Measurements from ENCODE around the gene HBG2. TPM values are rescaled to one million over a fixed set of nuclear protein-coding genes. Genes with fewer than 3 reads are reported as not detected.

The HBG2 gene
- total RNA-seq, 2 experiments from 2014 or later: not detected

DNA sequence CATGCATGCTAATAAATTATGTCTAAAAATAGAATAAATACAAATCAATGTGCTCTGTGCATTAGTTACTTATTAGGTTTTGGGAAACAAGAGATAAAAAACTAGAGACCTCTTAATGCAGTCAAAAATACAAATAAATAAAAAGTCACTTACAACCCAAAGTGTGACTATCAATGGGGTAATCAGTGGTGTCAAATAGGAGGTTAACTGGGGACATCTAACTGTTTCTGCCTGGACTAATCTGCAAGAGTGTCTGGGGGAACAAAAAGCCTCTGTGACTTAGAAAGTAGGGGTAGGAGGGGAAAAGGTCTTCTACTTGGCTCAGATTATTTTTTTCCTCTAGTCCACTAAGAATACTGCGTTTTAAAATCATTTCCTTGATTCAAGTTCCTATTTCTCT is 26.9 kb downstream of the HBG2 start:
- POLR2A ChIA-PET: no interaction called here

DNA sequence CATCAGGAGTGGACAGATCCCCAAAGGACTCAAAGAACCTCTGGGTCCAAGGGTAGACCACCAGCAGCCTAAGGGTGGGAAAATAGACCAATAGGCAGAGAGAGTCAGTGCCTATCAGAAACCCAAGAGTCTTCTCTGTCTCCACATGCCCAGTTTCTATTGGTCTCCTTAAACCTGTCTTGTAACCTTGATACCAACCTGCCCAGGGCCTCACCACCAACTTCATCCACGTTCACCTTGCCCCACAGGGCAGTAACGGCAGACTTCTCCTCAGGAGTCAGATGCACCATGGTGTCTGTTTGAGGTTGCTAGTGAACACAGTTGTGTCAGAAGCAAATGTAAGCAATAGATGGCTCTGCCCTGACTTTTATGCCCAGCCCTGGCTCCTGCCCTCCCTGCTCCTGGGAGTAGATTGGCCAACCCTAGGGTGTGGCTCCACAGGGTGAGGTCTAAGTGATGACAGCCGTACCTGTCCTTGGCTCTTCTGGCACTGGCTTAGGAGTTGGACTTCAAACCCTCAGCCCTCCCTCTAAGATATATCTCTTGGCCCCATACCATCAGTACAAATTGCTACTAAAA is 27.8 kb downstream of the HBG2 start, which contains the start of gene HBB:
HBB (minus strand) TSS at position 340 of the 579 bp plus-strand sequence; CDS start at position 290, 50 bp downstream.
- no peak for DNase-seq
- POLR2A ChIA-PET: no interaction called here
- Mint-ChIP-seq H3K27ac (no peak within 1 kb of the TSS), H3K36me3 (ENCODE audit: low read depth) (no peaks in the 10 kb centered on the region), H3K27me3 (no peaks in the 10 kb centered on the region), H3K4me3 (no peak within 1 kb of the TSS), H3K9me3 (no peaks in the 10 kb centered on the region), H3K4me1 (no peaks in the 10 kb centered on the region)
- CTCF ChIA-PET: no interaction called here

More for the DNA sequence above, 26.9 kb downstream of the HBG2 start:
- no peaks in the 10 kb centered on the region for H3K4me1 Mint-ChIP-seq
- H3K4me3 Mint-ChIP-seq: no peak overlapping the region
- no peak overlapping the region for H3K27ac Mint-ChIP-seq
- CTCF ChIA-PET: no interaction called here
- H3K27me3 Mint-ChIP-seq: peaks cover 1% of the 10 kb centered on the region
- DNase-seq: no peak
- no peaks in the 10 kb centered on the region for H3K9me3 Mint-ChIP-seq
- H3K36me3 Mint-ChIP-seq (ENCODE audit: low read depth): no peaks in the 10 kb centered on the region

DNA sequence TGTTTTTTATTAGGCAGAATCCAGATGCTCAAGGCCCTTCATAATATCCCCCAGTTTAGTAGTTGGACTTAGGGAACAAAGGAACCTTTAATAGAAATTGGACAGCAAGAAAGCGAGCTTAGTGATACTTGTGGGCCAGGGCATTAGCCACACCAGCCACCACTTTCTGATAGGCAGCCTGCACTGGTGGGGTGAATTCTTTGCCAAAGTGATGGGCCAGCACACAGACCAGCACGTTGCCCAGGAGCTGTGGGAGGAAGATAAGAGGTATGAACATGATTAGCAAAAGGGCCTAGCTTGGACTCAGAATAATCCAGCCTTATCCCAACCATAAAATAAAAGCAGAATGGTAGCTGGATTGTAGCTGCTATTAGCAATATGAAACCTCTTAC is 29.1 kb downstream of the HBG2 start:
- no peak overlapping the region for H3K4me3 Mint-ChIP-seq
- no peak for DNase-seq
- ChIA-PET CTCF (no interaction called here), POLR2A (no interaction called here)
- no peaks in the 10 kb centered on the region for H3K4me1 Mint-ChIP-seq
- H3K9me3 Mint-ChIP-seq: no peaks in the 10 kb centered on the region
- no peaks in the 10 kb centered on the region for H3K36me3 Mint-ChIP-seq (ENCODE audit: low read depth)
- no peak overlapping the region for H3K27ac Mint-ChIP-seq
- no peaks in the 10 kb centered on the region for H3K27me3 Mint-ChIP-seq

DNA sequence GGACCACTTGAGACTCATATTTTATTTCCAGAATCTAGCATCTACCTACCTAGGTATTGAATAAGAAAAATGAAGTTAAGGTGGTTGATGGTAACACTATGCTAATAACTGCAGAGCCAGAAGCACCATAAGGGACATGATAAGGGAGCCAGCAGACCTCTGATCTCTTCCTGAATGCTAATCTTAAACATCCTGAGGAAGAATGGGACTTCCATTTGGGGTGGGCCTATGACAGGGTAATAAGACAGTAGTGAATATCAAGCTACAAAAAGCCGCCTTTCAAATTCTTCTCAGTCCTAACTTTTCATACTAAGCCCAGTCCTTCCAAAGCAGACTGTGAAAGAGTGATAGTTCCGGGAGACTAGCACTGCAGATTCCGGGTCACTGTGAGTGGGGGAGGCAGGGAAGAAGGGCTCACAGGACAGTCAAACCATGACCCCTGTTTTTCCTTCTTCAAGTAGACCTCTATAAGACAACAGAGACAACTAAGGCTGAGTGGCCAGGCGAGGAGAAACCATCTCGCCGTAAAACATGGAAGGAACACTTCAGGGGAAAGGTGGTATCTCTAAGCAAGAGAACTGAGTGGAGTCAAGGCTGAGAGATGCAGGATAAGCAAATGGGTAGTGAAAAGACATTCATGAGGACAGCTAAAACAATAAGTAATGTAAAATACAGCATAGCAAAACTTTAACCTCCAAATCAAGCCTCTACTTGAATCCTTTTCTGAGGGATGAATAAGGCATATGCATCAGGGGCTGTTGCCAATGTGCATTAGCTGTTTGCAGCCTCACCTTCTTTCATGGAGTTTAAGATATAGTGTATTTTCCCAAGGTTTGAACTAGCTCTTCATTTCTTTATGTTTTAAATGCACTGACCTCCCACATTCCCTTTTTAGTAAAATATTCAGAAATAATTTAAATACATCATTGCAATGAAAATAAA is 29.8 kb downstream of the HBG2 start:
- Mint-ChIP-seq H3K27ac (no peak overlapping the region), H3K4me3 (no peak overlapping the region), H3K27me3 (no peaks in the 10 kb centered on the region), H3K9me3 (no peaks in the 10 kb centered on the region), H3K36me3 (ENCODE audit: low read depth) (no peaks in the 10 kb centered on the region), H3K4me1 (no peaks in the 10 kb centered on the region)
- CTCF ChIA-PET: no interaction called here
- DNase-seq: no peak
- POLR2A ChIA-PET: no interaction called here

DNA sequence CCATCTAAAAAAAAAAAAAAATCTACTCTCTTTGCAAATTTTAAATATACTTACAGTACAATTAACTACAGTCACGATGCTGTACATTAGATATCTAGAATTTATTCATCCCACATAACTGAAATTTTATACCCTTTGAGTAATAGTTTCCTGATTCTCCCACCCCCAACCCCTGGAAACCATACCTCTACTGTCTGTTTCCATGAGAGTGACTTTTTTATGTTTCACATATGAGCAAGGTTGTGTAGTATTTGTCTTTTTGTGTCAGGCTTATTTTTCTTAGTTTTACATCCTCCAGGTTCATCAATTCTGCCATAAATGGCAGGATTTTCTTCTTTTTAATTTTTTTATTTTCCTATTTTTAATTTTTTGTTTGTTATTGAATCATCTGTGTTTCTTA is 30.9 kb downstream of the HBG2 start:
- Mint-ChIP-seq H3K9me3 (peaks cover 2% of the 10 kb centered on the region), H3K27ac (no peak overlapping the region)

DNA sequence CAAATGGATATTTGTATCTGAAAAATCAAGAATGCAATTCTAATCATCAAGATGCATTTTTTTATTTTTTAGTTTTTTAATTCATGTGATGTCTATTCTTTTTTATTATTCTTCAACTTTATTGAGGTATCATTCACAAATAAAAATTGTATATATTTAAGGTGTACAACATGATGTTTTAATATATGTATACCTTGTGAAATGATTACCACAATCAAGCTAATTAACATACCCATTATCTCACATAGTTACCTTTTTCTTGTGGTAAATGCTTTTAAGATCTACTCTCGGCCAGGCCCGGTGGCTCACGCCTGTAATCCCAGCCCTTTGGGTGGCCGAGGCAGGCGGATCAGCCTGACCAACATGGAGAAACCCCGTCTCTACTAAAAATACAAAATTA is 31.4 kb downstream of the HBG2 start:
- ChIA-PET POLR2A (no interaction called here), CTCF (no interaction called here)
- no peak overlapping the region for H3K4me3 Mint-ChIP-seq
- no peak overlapping the region for H3K27ac Mint-ChIP-seq
- H3K27me3 Mint-ChIP-seq: no peaks in the 10 kb centered on the region
- H3K9me3 Mint-ChIP-seq: peaks cover 2% of the 10 kb centered on the region
- H3K4me1 Mint-ChIP-seq: no peaks in the 10 kb centered on the region
- no peak for DNase-seq
- H3K36me3 Mint-ChIP-seq (ENCODE audit: low read depth): no peaks in the 10 kb centered on the region

More for the DNA sequence above, 30.9 kb downstream of the HBG2 start:
- Mint-ChIP-seq H3K4me3 (no peak overlapping the region), H3K36me3 (ENCODE audit: low read depth) (no peaks in the 10 kb centered on the region), H3K4me1 (no peaks in the 10 kb centered on the region), H3K27me3 (no peaks in the 10 kb centered on the region)
- no peak for DNase-seq
- POLR2A ChIA-PET: no interaction called here
- CTCF ChIA-PET: no interaction called here

DNA sequence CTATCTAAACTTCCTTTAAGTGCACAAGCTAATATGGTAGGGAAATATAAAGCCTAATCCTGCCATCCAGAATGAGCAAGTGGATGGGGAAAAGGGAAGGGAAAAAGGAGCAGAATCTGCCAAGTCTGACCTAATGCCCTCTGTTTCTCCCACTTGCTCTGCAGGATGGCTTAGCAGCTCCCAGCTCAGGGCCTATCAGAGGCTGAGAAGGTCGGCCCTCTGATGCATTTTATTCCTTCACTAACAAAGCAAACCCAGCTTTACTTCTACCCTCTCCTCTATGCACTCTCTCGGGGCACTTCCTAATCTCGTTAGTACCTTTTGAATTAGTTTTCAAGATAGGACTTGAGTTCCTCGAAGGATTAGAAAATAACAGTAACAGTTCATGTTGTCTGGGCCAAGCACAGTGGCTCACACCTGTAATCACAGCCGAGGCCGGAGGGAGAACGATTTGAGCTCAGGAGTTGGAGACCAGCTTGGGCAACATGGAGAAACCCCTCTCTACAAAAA is 44.1 kb downstream of the HBG2 start:
- peaks cover 2% of the 10 kb centered on the region for H3K27me3 Mint-ChIP-seq
- H3K27ac Mint-ChIP-seq: no peak overlapping the region
- no peak for DNase-seq
- H3K36me3 Mint-ChIP-seq (ENCODE audit: low read depth): no peaks in the 10 kb centered on the region
- H3K9me3 Mint-ChIP-seq: no peaks in the 10 kb centered on the region
- POLR2A ChIA-PET: no interaction called here
- no peaks in the 10 kb centered on the region for H3K4me1 Mint-ChIP-seq
- CTCF ChIA-PET: no interaction called here
- H3K4me3 Mint-ChIP-seq: no peak overlapping the region

DNA sequence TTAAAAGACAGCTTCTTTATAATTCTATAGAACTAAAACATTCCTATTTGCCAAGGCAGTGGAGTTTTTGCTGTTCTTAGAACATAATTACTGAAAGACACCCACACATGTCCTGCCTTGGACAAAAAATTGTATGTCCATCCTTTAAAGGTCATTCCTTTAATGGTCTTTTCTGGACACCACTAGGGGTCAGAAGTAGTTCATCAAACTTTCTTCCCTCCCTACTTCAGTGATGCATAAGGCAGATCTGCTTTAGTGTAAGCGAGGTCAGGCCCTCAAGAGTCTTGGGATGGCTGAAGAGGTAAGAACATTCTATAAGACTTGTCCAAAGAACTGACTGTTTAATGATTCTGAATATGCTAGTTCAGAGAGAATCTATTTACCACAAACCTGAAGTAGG is 49.8 kb downstream of the HBG2 start:
- POLR2A ChIA-PET: no interaction called here
- no peaks in the 10 kb centered on the region for H3K9me3 Mint-ChIP-seq
- no peak overlapping the region for H3K27ac Mint-ChIP-seq
- H3K4me3 Mint-ChIP-seq: no peak overlapping the region
- H3K27me3 Mint-ChIP-seq: no peaks in the 10 kb centered on the region
- DNase-seq: no peak
- no peaks in the 10 kb centered on the region for H3K4me1 Mint-ChIP-seq
- no peaks in the 10 kb centered on the region for H3K36me3 Mint-ChIP-seq (ENCODE audit: low read depth)
- CTCF ChIA-PET: no interaction called here

DNA sequence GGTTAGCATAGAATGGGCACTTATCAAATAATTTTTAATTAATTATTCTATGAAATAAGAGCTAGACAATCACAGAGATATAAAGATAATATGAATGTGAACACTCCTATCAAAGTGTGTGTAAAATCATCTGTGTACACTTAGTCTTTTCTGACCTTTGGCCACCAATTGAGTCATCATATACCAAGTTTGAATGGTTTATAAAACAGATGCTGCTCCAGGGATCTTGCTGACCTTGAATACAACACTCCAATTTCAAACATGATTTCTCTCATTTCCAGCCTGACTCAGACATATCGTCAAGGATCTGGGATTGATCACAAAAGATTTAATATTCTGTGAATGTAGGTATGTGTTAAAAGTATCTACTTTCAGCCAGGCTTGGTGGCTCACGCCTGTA is 51.2 kb downstream of the HBG2 start:
- ChIA-PET POLR2A (no interaction called here), CTCF (no interaction called here)
- Mint-ChIP-seq H3K9me3 (no peaks in the 10 kb centered on the region), H3K27me3 (no peaks in the 10 kb centered on the region), H3K36me3 (ENCODE audit: low read depth) (no peaks in the 10 kb centered on the region), H3K27ac (no peak overlapping the region), H3K4me1 (no peaks in the 10 kb centered on the region), H3K4me3 (no peak overlapping the region)
- no peak for DNase-seq

Other genes with a start within 250 kb of the HBG2 start
- not detected for gene OR52J3, start 208.3 kb downstream of the HBG2 start, total RNA-seq
- gene OR52E2, start 195.2 kb downstream of the HBG2 start, total RNA-seq: not detected
- not detected for gene OR52E1, start 185.2 kb downstream of the HBG2 start, total RNA-seq
- not detected for gene OR52A5, start 116.4 kb downstream of the HBG2 start, total RNA-seq
- not detected for gene OR52A1, start 100.0 kb downstream of the HBG2 start, total RNA-seq
- not detected for gene OR51V1, start 54.1 kb downstream of the HBG2 start, total RNA-seq
- not detected for gene HBB, start 27.7 kb downstream of the HBG2 start, total RNA-seq
- gene HBD, start 20.3 kb downstream of the HBG2 start, total RNA-seq: not detected
- gene HBG1, start 4.9 kb downstream of the HBG2 start, total RNA-seq: not detected
- gene HBE1, start 15.2 kb upstream of the HBG2 start, total RNA-seq: not detected
- not detected for gene OR51B4, start 47.2 kb upstream of the HBG2 start, total RNA-seq
- not detected for gene OR51B2, start 69.5 kb upstream of the HBG2 start, total RNA-seq
- gene OR51B5, start 88.7 kb upstream of the HBG2 start, total RNA-seq: not detected
- not detected for gene OR51B6, start 96.7 kb upstream of the HBG2 start, total RNA-seq
- not detected for gene OR51M1, start 129.0 kb upstream of the HBG2 start, total RNA-seq
- gene OR51Q1, start 167.3 kb upstream of the HBG2 start, total RNA-seq: not detected
- not detected for gene OR51I1, start 186.7 kb upstream of the HBG2 start, total RNA-seq
- not detected for gene OR51I2, start 194.5 kb upstream of the HBG2 start, total RNA-seq
- not detected for gene OR52D1, start 233.9 kb upstream of the HBG2 start, total RNA-seq